Amniotic epithelial cell (primary cell): Measurements from ENCODE around the gene SCYGR2.

Experiments used
- DNase-seq: peaks from one replicate; pipeline ENCODE4 v3.0.0-alpha.2; 2010; ENCODE audit warnings: low read depth

The SCYGR2 gene

DNA sequence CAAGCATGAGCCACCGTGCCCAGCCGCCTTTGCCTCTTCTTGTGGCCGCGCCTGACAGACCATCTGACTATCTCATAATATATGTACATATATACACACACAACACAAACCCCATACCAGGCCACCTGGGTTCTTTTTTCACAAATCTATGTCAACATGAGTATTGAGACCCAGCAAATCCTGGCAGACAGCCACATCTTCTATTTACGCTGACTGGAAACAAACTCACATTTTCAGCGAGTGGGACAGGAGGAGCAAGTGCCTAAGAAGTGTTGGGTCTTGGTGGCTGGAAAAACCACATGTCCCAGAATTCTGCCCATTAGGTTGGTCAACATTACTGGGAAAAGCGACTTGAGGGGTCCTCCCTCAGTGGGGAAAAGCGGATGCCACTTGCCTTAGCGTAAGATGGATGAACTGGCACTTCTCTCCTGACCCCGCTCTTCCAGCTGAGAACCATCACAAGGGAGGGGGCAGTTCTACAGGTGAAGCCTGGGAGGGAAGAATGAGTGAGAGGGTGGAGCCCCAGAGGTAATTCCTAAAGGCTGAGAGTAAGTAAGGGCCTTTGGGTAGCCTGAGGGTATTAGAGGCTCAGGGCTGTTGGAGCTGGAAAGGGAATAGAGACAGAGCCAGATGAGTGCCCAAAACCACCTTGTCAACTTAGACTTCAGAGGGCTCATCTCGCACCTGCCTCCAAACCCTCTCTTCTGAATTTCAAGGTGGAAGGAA lies 14.0 kb downstream of the SCYGR2 start:
- no peak for DNase-seq

DNA sequence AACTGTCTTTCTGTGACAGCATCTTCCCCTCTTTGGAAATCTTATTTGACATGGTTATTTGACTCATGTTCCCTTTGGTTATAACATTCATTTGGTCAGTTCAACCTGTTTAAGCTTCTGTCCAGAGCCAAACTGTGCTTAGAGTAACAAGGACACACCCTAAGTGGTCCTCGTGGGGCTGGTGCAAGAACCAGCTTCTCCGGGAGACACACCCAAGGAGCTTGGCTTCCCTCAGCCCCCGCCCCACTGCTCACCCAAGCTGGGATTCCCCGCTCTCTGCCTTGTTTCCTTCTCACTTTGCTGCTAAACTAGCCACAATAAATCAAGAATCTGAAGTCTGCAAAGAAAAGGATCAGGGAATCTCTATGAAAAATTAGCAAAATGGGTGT lies 14.6 kb downstream of the SCYGR2 start:
- no peak for DNase-seq

DNA sequence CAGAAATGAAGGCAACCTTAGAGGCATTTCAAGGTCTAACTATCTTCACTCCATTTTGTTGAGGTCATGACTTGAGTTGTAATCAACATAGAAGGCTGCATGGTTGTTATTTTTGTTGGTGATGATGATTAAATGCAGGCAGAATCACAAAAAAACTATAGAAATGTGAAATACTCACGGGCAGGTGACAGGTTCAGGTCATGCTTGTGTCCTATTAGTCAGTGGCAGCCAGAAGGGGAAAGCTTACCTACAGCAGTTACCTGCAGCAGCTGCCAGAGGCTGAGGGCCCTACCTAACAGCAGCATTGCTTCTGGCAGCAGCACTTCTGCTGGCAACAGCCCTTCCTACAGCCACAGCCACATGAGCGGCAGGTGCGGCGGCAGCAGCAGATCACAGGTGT lies 15.6 kb downstream of the SCYGR2 start:
- no peak for DNase-seq

DNA sequence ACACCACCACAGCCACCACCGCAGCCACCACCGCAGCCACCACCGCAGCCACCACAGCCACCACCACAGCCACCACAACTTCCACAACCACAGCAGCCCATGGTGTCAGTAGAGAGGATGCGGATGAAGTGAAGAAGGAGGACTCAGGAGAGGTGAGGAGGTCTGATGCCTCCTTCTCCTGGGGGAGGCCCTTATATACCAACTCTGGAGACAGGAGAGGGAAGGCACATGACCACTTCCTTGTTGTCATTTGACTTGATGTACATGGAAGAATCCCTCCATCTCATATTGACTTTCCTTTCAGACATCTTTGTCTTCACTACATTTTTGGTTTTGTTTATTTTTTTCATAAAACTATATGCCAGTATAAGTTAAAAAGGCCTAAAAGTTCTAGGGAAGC lies 16.0 kb downstream of the SCYGR2 start, which contains the start of gene SCYGR3:
TSS of gene SCYGR3 (minus strand) at position 101 of the 400 bp plus-strand sequence. CDS start at position 101, 0 bp downstream.
- no peak for DNase-seq

DNA sequence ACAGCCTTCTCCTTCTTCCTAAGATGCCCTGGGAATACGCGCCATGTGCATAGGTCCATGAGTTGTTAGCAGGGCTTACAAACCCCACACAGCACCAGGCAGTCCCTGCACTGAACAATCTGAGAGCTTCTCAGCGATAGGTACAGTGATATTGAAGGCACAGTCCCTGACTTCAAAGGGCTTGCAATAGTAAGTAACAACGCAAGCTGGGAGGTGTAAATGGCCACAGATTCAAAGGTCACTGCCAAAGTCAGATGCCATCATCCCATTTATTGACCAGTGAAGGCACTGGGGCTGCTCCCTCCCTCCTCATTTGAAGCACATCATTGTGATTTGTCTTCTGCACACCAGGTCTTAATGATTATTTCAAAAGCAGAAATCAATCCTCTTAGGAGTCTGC lies 16.5 kb downstream of the SCYGR2 start:
- DNase-seq: no peak

DNA sequence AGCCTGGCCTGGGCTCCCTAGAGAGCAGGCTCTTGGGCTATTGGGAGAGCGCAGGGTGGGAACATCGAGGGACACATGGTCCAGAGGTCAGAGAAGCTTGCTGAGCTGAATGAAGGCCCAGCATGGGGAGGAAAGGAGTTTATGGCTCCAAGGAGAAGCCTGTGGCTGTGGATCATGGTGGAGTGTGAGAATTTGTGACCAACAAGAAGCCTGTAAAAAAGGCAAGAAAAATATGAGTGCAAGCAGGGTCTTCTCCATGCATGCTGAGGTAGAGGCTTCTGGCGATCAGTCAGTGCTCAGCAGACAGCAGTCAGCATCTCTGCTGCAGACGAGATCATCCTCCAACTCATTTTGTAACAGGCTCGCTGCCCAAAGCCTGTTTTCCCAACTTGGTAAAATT lies 17.2 kb downstream of the SCYGR2 start:
- DNase-seq: peak; percentile 5

DNA sequence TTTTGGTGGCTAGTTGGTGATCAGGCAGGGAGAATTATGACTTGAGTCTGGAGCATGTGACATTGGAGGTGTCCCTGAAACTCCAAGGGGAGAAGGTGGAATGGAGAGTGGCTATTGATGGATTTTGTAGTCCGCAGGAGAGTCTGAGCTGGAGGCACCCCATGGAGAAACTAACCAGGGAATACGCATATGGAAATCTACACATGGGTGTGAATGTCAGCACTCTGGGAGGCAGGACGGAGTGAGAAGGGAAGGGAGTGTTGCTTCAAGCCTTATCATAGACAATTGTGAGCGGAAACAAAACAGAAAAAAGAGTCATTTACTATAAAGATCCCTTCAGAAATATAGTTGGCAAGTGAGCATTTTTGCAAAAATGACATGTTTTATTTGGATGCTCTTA lies 17.9 kb downstream of the SCYGR2 start:
- DNase-seq: no peak

DNA sequence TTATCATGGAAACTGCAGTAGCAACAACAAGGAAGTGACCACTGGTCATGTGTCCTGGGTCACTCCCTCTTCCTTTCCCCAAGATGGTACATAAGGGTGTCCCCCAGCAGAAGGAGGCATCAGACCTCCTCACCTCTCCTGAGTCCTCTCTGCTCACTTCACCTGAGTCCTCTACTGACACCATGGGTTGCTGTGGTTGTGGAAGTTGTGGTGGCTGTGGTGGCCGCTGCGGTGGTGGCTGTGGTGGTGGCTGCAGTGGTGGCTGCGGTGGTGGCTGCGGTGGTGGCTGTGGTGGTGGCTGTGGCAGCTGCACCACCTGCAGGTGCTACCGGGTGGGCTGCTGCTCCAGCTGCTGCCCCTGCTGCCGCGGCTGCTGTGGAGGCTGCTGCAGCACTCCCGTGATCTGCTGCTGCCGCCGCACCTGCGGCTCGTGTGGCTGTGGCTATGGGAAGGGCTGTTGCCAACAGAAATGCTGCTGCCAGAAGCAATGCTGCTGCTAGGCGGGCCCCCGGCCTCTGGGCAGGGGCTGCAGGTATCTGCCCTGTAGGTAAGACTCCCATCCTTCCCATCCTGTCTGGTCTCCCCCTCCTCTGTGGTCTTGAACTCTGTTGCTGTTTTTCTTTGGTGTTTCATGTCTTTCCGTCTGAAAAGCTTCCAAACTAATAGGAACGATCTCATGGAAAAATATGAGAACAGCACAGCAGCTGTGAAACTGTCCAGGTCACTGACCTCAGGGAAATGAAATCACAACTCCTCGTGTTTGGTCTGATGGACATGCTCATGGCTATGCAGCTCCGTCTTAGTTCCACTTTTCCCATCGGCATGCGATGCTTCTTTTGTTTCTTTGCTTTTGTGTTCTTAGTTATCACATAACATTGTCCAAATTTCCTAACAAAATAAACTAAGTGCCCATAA lies 18.9 kb downstream of the SCYGR2 start, which contains the start of gene SCYGR4:
TSS of gene SCYGR4 (plus strand) at position 183 of the 915 bp plus-strand sequence. CDS start at position 183, 0 bp downstream.
- DNase-seq: no peak

DNA sequence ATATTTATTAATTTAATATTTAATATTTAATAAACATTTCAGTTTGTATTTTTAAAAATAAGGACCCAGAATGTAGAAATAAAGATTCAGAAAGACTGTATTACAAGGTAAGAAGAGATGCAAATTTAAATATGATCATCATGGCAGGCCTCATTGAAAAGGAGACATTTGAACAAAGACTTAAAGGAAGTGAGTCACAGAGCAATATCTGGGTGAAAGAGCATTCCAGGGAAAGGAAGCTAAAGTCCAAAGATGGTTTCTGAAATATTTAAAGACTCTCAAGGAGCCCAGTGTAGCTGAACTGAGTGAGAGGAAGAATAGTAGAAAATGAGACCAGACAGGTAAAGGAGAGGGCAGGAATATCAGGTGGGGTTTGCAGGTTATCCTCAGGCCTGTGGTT lies 24.5 kb downstream of the SCYGR2 start:
- DNase-seq: peak; percentile 59

DNA sequence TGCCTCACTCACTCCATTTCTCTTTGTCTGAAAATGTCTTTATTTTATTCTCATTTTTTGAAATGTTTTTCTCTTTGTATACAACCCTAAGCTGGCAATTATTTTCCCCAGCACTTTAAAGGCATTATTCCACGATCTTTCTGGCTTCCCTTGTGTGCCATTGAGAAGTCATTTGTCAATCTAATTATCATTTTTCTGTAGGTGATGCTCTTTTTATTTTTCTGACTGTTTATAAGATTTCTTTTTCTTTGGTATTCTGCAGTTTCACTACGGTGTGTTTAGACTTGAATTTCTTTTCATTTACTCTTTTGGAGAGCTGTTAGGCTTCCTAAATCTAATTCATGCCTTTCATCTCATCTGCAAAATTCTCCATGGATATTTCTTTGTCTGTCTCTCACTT lies 26.7 kb downstream of the SCYGR2 start:
- no peak for DNase-seq

DNA sequence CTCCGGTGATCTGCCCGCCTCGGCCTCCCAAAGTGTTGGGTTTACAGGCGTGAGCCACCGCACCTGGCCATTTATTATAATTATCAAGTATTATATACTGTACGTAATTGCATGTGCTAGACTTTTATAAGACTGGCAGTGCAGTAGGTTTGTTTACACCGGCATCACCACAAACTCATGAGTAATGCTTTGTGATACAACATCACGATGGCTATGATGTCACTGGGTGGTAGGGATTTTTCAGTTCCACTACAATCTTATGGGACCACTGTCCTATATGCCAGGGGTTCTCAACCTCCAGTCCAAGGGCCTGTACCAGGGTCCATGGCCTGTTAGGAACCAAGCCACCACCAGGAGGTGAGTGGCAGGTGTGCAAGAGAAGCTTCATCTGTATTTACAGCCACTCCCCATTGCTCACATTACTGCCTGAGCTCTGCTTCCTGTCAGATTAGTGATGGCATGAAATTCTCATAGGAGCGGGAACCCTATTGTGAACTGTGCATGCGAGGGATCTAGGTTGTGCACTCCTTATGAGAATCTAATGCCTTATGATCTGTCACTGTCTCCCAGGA lies 28.0 kb downstream of the SCYGR2 start:
- DNase-seq: peak; percentile 54

DNA sequence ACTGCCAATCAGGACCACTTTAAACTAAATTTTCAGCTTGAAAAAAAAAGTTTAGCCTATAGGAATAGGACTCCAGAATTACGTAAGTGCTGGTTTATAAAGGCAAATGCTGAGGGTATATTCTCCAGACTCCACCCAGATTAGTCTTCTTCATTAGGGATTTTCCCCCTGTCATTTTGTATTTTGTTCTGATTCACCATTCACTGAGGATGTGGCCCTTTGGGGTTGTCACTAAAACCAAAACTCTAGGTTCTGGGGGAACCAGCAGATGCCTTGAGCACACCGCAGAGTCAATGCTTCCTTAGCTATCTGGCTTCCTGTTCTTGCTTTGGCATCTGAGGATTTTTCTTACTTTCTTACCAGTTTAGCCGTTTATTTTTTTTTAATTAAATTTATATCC lies 29.1 kb downstream of the SCYGR2 start:
- DNase-seq: no peak

DNA sequence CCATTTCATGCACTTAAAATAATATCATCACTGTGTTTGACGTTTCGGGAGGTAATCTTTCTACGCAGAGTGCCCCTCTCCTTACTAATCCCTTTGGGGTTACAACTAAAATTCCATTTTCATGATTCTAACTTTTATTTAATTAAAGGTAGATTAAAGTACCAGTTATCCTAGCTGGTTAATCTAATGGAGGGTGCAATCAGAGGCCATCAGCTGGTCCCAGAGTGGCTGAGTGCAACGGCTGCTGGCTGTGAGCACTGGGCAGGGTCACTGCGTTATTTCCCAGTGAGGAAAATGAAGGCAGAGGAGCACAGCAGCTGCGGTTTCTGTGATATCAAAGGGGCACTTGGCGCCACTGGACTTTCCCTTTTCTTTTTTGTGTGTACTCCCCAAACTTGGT lies 30.7 kb downstream of the SCYGR2 start:
- no peak for DNase-seq

DNA sequence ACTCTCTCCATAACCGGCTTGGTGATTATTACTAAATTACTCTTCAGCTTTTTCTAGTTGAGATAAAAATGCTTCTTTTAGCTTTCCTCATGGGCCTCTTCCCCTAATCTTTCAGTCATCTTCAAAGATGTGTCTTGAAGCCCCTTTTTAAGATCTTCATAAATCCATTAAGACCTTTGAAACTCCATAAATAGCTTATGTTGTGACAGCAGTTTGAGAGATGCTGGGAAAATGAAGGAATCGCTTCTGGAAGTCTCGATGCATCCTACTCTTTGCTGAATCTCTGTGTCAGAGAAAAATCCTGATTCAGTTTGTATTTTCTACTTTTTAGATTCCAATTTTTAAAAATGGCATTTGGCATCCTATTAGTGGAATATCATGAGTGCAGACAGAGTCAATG lies 31.6 kb downstream of the SCYGR2 start:
- DNase-seq: no peak

DNA sequence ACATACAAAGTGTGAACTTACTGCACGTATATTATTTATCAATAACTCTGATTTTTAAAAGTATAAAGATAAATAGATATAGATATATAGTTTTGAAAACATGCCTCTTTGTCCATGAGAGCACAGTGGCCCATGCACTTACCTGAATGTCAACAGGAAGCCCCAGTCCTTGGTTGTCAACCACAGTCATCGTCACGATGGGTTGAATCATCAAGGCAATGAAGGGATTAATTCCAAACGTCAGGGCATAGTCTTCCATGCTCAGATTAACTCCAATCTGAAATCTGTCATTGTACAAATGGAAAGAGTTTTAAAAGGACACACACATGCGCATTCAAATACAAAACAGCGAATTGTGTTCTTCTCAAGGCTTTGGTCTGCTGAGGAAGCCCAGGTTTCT lies 34.1 kb downstream of the SCYGR2 start:
- DNase-seq: no peak

DNA sequence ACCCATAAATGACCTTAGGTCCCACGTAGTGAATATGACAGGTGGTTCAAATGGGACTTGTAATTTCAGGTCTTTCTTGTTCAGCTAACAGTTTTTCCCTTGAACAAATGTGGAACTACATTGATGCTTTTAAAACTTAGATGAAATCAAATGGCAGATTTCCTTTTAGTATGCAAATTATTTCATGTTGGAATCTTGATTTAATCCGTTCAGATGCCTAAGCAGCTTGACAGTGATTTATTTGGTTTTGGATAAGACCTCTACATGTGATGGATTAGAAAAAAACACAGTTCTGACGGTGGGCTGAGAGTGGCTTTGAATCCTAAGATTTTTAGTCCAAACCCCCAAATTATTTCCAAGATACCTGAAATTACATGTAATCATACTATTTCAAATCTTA lies 35.5 kb downstream of the SCYGR2 start:
- DNase-seq: no peak

DNA sequence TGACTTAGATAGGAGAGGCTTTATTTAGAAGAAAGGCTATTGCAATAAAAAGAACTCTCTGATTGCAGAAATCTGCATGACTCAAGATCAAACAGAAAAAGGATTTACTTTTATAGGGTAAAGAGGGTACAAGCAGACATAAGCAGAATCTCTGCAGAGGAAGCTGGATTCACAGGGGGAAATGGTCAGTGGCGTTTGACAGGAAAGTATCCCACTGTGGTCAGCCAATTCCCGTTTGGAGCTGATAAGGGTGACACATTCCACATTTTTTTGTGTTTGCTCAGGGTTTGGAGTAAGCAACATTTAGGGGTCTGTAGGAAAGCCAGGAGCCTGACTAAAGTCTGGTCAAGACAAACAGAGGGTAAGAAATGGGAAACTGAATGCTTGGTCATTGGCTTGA lies 44.0 kb downstream of the SCYGR2 start:
- DNase-seq: peak; percentile 55

DNA sequence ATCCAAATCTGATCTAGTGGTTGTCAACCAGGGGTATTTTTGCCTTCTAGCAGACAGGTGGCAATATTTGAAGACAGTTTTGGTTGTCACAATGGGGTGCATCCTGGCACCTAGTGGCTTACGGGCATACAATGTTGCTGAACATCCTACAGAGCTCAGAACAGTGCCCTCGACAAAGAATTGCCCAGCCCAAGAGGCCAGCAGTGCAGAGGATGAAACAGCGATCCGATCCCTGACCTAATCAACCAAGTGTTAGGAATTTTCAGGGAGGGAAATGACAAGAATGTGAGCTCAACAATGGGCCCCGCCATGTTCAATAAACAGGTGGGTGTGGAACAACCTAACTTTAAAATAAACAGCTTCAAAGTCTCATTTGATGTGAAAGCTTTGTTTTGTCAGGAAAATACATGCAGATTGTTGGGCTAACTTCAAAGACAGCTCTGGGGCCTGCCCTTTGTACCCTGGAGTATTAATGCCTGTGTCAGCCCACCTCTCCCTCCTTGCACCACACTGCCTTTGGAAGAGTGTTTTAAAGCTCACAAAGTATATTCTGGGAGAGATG lies 45.4 kb downstream of the SCYGR2 start:
- DNase-seq: no peak
